Thoracic aorta (tissue), 2 donors: Measurements from ENCODE around the gene S100A11. TPM values are rescaled to one million over a fixed set of nuclear protein-coding genes. Genes with fewer than 3 reads are reported as not detected.

ENCODE experiments used
- ATAC-seq: fragments of 150-250 bp; one replicate; pipeline ENCODE4 v1.8.0; 2017; ENCODE audit warnings: low read depth; ENCODE audit not compliant: insufficient number of reproducible peaks, low FRiP score
- DNase-seq: peaks from one replicate; pipeline ENCODE4 v3.0.0-alpha.2; 2020; ENCODE audit warnings: low spot score
- H3K27ac ChIP-seq, 2 donors: fragments of 200-600 bp; sonication (generic); 1 replicate in 1 of 2; 2 replicates in 1 of 2; pipeline ENCODE4 v1.5.1; 2016; ENCODE audit warnings: mild to moderate bottlenecking in 2 of 2, moderate library complexity in 2 of 2
- H3K27me3 ChIP-seq: fragments of 200-600 bp; sonication (generic); replicated peaks from 2 replicates; pipeline ENCODE4 v1.6.0; 2016; ENCODE audit warnings: mild to moderate bottlenecking; ENCODE audit not compliant: insufficient read depth
- H3K36me3 ChIP-seq: fragments of 200-600 bp; sonication (generic); one replicate; pipeline ENCODE4 v1.5.1; 2016
- H3K4me1 ChIP-seq, 2 donors: fragments of 200-600 bp; sonication (generic); 1 replicate in 1 of 2; 2 replicates in 1 of 2; pipeline versions ENCODE4 v1.5.1 to v1.6.0; 2016; ENCODE audit warnings: low read depth in 2 of 2, mild to moderate bottlenecking in 1 of 2; ENCODE audit not compliant: control insufficient read depth in 1 of 2
- H3K4me3 ChIP-seq: fragments of 200-600 bp; sonication (generic); 2 replicates; pipeline ENCODE4 v1.5.1; 2016; ENCODE audit warnings: mild to moderate bottlenecking
- H3K9me3 ChIP-seq: fragments of 200-600 bp; sonication (generic); 2 replicates; pipeline ENCODE4 v1.5.1; 2016
- CTCF ChIP-seq: fragments of 200-600 bp; sonication (generic); IDR thresholded peaks from one replicate; pipeline ENCODE4 v1.5.1; 2019; ENCODE audit warnings: antibody characterized with exemption
- total RNA-seq, 2 donors: library from RNA; depleted of rRNA; stranded (reverse); fragments of >200 nt; gene quantifications; one replicate each; pipeline versions ENCODE4 v1.1.0 to v1.2.3, GENCODE V29; 2016

Gene S100A11
- total RNA-seq, 2 donors from 2014 or later = 196 to 210 TPM

GRCh38 chr1:152023221-152023620 lies 13.6 kb downstream of the S100A11 start:
- H3K27ac ChIP-seq = no peak overlapping the region
- no peak overlapping the region for H3K4me3 ChIP-seq
- no peak for TF ChIP-seq CTCF
- H3K4me1 ChIP-seq = no peaks in the 10 kb centered on the region
- no peak for DNase-seq
- no peaks in the 10 kb centered on the region for H3K36me3 ChIP-seq
- no peak for ATAC-seq
- H3K9me3 ChIP-seq = no peaks in the 10 kb centered on the region
- H3K27me3 ChIP-seq = no peaks in the 10 kb centered on the region

GRCh38 chr1:152022474-152022873 lies 14.3 kb downstream of the S100A11 start:
- no peaks in the 10 kb centered on the region for H3K36me3 ChIP-seq
- no peaks in the 10 kb centered on the region for H3K4me1 ChIP-seq
- H3K4me3 ChIP-seq = no peak overlapping the region
- TF ChIP-seq CTCF = no peak
- no peaks in the 10 kb centered on the region for H3K27me3 ChIP-seq
- H3K27ac ChIP-seq = no peak overlapping the region
- no peak for DNase-seq
- H3K9me3 ChIP-seq = no peaks in the 10 kb centered on the region
- no peak for ATAC-seq

- no peak for TF ChIP-seq CTCF
- H3K27ac ChIP-seq = no peak overlapping the region
- H3K9me3 ChIP-seq = no peaks in the 10 kb centered on the region
- no peaks in the 10 kb centered on the region for H3K4me1 ChIP-seq
- no peak overlapping the region for H3K4me3 ChIP-seq
- DNase-seq (no peak), ATAC-seq (no peak)
- no peaks in the 10 kb centered on the region for H3K27me3 ChIP-seq
- H3K36me3 ChIP-seq = no peaks in the 10 kb centered on the region
These were observed 15.2 kb downstream of the S100A11 start for GRCh38 chr1:152021569-152021968.

- no peaks in the 10 kb centered on the region for H3K27me3 ChIP-seq
- no peak overlapping the region for H3K4me3 ChIP-seq
- no peak overlapping the region for H3K27ac ChIP-seq
- ATAC-seq (no peak), DNase-seq (no peak)
- no peaks in the 10 kb centered on the region for H3K9me3 ChIP-seq
- H3K36me3 ChIP-seq = no peaks in the 10 kb centered on the region
- no peak for TF ChIP-seq CTCF
- H3K4me1 ChIP-seq = no peaks in the 10 kb centered on the region
These were observed 16.0 kb downstream of the S100A11 start for GRCh38 chr1:152020849-152021248.

GRCh38 chr1:152018537-152018936 lies 18.3 kb downstream of the S100A11 start:
- Histone ChIP-seq H3K27me3 (no peaks in the 10 kb centered on the region), H3K36me3 (no peaks in the 10 kb centered on the region), H3K4me1 (no peaks in the 10 kb centered on the region), H3K4me3 (no peak overlapping the region), H3K27ac (no peak overlapping the region), H3K9me3 (no peaks in the 10 kb centered on the region)
- no peak for DNase-seq
- TF ChIP-seq CTCF = no peak
- ATAC-seq = no peak
